ENCODE measurements around the gene DYSF.

The DYSF gene

DNA sequence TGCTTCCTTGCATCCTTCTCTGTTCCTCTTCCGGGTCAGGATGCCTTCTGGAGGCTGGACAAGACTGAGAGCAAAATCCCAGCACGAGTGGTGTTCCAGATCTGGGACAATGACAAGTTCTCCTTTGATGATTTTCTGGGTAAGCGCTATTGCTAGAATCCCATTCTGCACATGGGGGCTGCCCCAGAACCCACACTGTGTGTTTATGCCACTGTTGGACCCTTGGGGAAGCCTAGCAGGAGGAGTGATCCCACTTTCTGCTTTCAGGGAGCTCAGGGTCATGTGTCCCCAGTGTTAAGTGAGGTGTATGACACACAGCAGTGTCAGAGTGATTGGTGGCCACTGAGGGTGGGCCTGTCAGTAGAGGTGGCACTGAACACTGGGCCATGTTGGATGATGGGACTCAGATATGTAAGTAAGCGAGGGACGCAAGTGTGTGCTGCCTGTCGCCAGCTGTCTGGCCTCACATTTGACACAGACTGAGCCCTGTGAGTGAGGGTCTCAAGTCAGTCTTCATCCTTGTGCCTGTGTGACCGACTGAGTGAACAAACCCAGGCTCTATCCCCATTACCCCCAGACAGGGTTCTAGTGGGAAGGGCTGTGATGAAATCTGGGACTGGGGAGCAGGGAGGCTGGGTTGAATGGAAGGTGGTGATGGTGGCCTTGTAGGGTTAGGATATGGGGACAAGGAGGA, 220.9 kb downstream of the DYSF start:
- Histone ChIP-seq H3K9me3 (ENCODE audit: control insufficient read depth in 2 of 2, low read length in 2 of 2) (no peaks in the 10 kb centered on the region), H3K9ac (ENCODE audit: low read length in 2 of 2) (no peak overlapping the region), H3K27ac (ENCODE audit: low read length) (no peak overlapping the region), H3K4me1 (ENCODE audit: control insufficient read depth, insufficient read depth, low read length) (no peaks in the 10 kb centered on the region), H3K27me3 (ENCODE audit: control insufficient read depth in 1 of 2, insufficient read depth in 2 of 2, low read length in 2 of 2) (no peaks in the 10 kb centered on the region), H3K4me3 (ENCODE audit: low read length in 2 of 2) (no peak overlapping the region), H3K36me3 (ENCODE audit: control insufficient read depth in 2 of 2, insufficient read depth in 2 of 2, low read length in 2 of 2) (peaks cover 11 to 16% of the 10 kb centered on the region in 2 donors)

DNA sequence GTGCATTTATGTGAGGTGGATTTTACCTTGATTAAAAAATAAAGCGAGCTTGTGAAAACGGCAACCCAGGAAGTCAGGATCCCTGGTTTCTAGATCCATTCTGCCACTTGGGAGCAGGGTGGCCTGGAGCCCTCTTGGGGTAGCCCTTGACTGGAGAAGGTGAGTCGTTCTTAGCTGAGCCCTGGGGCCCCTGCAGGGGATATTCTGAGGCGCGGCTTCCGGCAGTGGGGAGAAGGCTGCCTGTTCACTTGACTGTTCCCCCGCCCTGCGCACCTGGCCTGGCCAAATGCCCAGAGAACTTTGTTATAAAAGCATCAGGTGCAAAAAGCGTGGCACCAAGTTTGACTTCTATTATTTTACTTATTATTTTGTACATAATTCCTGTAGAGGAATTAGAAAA, 221.9 kb downstream of the DYSF start:
- no peak overlapping the region for H3K4me3 ChIP-seq (ENCODE audit: low read length in 2 of 2)
- H3K27me3 ChIP-seq (ENCODE audit: control insufficient read depth in 1 of 2, insufficient read depth in 2 of 2, low read length in 2 of 2): no peaks in the 10 kb centered on the region
- H3K27ac ChIP-seq (ENCODE audit: low read length): no peak overlapping the region
- no peaks in the 10 kb centered on the region for H3K4me1 ChIP-seq (ENCODE audit: control insufficient read depth, insufficient read depth, low read length)
- H3K36me3 ChIP-seq (ENCODE audit: control insufficient read depth in 2 of 2, insufficient read depth in 2 of 2, low read length in 2 of 2): peaks cover 3 to 10% of the 10 kb centered on the region in 2 donors
- no peaks in the 10 kb centered on the region for H3K9me3 ChIP-seq (ENCODE audit: control insufficient read depth in 2 of 2, low read length in 2 of 2)
- no peak overlapping the region for H3K9ac ChIP-seq (ENCODE audit: low read length in 2 of 2)

DNA sequence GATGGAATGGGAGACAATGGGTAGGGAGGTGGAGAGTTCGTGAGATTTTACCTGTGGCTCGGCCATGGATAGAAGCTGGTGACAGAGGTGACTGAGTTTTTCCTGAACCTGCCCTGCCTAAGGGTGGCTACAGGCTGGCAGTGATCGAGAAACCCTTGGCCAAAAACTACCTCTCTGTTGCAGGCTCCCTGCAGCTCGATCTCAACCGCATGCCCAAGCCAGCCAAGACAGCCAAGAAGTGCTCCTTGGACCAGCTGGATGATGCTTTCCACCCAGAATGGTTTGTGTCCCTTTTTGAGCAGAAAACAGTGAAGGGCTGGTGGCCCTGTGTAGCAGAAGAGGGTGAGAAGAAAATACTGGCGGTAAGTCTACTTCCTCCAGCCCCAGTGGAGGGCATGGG, 225.5 kb downstream of the DYSF start:
- Histone ChIP-seq H3K9me3 (ENCODE audit: control insufficient read depth in 2 of 2, low read length in 2 of 2) (no peaks in the 10 kb centered on the region), H3K27me3 (ENCODE audit: control insufficient read depth in 1 of 2, insufficient read depth in 2 of 2, low read length in 2 of 2) (no peaks in the 10 kb centered on the region), H3K9ac (ENCODE audit: low read length in 2 of 2) (no peak overlapping the region), H3K4me1 (ENCODE audit: control insufficient read depth, insufficient read depth, low read length) (no peaks in the 10 kb centered on the region), H3K4me3 (ENCODE audit: low read length in 2 of 2) (no peak overlapping the region), H3K36me3 (ENCODE audit: control insufficient read depth in 2 of 2, insufficient read depth in 2 of 2, low read length in 2 of 2) (peaks cover 7 to 21% of the 10 kb centered on the region in 2 donors), H3K27ac (ENCODE audit: low read length) (no peak overlapping the region)

DNA sequence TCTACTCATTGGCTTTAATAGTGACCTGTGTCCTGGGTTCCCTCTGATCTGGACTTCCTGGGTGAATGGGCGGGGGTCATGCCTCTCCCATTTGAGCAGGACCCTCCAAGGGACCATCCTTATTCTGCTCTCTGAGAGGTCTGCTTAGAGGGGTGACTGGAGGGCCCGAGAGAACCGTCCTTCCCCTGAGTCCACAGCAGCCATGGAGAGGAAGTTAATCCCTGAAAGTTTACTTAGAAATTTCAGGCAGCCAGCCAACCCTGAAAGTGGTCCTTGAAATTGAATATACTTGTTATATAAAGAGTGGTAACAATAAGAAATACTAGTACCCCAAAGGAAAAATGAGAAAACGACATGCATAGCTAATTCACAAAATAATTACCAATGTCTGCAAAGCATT, 226.1 kb downstream of the DYSF start:
- no peak overlapping the region for H3K4me3 ChIP-seq (ENCODE audit: low read length in 2 of 2)
- H3K9ac ChIP-seq (ENCODE audit: low read length in 2 of 2): no peak overlapping the region
- no peaks in the 10 kb centered on the region for H3K9me3 ChIP-seq (ENCODE audit: control insufficient read depth in 2 of 2, low read length in 2 of 2)
- no peak overlapping the region for H3K27ac ChIP-seq (ENCODE audit: low read length)
- no peaks in the 10 kb centered on the region for H3K27me3 ChIP-seq (ENCODE audit: control insufficient read depth in 1 of 2, insufficient read depth in 2 of 2, low read length in 2 of 2)
- no peaks in the 10 kb centered on the region for H3K4me1 ChIP-seq (ENCODE audit: control insufficient read depth, insufficient read depth, low read length)
- peaks cover 7 to 15% of the 10 kb centered on the region in 2 donors for H3K36me3 ChIP-seq (ENCODE audit: control insufficient read depth in 2 of 2, insufficient read depth in 2 of 2, low read length in 2 of 2)

DNA sequence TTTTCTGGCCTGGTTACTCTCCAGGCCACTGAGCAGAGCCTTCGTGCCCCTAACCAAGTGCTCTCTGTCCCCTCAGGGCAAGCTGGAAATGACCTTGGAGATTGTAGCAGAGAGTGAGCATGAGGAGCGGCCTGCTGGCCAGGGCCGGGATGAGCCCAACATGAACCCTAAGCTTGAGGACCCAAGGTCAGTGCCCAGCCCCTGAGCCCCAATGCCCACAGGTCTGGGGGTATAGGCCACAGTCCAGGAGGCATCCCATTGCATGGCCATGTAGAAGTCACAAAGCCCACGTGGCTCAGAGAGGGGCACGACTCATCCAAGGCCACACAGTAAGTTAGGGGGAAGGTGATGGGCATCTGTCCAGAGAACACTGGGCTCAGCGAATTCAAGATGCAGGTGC, 227.6 kb downstream of the DYSF start:
- H3K9ac ChIP-seq (ENCODE audit: low read length in 2 of 2): no peak overlapping the region
- H3K27ac ChIP-seq (ENCODE audit: low read length): no peak overlapping the region
- peaks cover 3 to 18% of the 10 kb centered on the region in 2 donors for H3K36me3 ChIP-seq (ENCODE audit: control insufficient read depth in 2 of 2, insufficient read depth in 2 of 2, low read length in 2 of 2)
- H3K27me3 ChIP-seq (ENCODE audit: control insufficient read depth in 1 of 2, insufficient read depth in 2 of 2, low read length in 2 of 2): no peaks in the 10 kb centered on the region
- H3K4me3 ChIP-seq (ENCODE audit: low read length in 2 of 2): no peak overlapping the region
- no peaks in the 10 kb centered on the region for H3K4me1 ChIP-seq (ENCODE audit: control insufficient read depth, insufficient read depth, low read length)
- H3K9me3 ChIP-seq (ENCODE audit: control insufficient read depth in 2 of 2, low read length in 2 of 2): no peaks in the 10 kb centered on the region

DNA sequence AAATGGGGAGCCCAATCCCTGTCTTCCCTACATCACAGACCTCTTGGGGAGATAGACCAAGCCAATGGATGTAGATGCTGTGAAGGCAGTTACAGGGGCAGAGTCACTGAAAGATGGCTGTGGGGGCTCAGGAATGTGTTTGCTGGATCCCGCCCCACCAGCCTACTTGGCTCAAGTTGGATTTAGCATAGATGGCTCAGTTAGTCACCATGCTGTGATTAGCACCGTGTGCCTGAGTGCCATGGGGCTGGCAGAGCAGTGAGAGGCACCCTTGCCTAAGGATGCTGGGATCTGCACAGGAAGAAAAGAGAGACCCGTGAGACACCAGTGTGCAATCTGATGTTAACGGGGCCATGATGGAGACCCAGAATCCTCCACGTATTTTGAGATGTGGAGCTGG, 228.3 kb downstream of the DYSF start:
- Histone ChIP-seq H3K27ac (ENCODE audit: low read length) (no peak overlapping the region), H3K9me3 (ENCODE audit: control insufficient read depth in 2 of 2, low read length in 2 of 2) (no peaks in the 10 kb centered on the region), H3K27me3 (ENCODE audit: control insufficient read depth in 1 of 2, insufficient read depth in 2 of 2, low read length in 2 of 2) (no peaks in the 10 kb centered on the region), H3K36me3 (ENCODE audit: control insufficient read depth in 2 of 2, insufficient read depth in 2 of 2, low read length in 2 of 2) (peaks cover 3 to 17% of the 10 kb centered on the region in 2 donors), H3K4me3 (ENCODE audit: low read length in 2 of 2) (no peak overlapping the region), H3K4me1 (ENCODE audit: control insufficient read depth, insufficient read depth, low read length) (no peaks in the 10 kb centered on the region), H3K9ac (ENCODE audit: low read length in 2 of 2) (no peak overlapping the region)

DNA sequence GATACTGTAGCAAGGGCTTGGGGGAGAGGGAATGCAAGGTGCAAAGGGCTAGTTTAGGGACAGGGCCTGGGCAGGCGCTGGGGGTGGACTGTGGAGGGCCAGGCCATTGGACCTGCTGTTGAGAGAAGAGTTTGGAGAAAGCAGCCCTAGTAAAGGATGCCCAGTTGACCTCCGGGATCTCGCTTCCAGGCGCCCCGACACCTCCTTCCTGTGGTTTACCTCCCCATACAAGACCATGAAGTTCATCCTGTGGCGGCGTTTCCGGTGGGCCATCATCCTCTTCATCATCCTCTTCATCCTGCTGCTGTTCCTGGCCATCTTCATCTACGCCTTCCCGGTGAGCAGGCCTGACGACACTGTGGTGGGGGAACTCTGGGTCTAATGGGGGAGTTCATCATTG, 229.0 kb downstream of the DYSF start:
- Histone ChIP-seq H3K27me3 (ENCODE audit: control insufficient read depth in 1 of 2, insufficient read depth in 2 of 2, low read length in 2 of 2) (no peaks in the 10 kb centered on the region), H3K4me3 (ENCODE audit: low read length in 2 of 2) (no peak overlapping the region), H3K4me1 (ENCODE audit: control insufficient read depth, insufficient read depth, low read length) (no peaks in the 10 kb centered on the region), H3K36me3 (ENCODE audit: control insufficient read depth in 2 of 2, insufficient read depth in 2 of 2, low read length in 2 of 2) (peaks cover 3 to 21% of the 10 kb centered on the region in 2 donors), H3K27ac (ENCODE audit: low read length) (no peak overlapping the region), H3K9ac (ENCODE audit: low read length in 2 of 2) (no peak overlapping the region), H3K9me3 (ENCODE audit: control insufficient read depth in 2 of 2, low read length in 2 of 2) (no peaks in the 10 kb centered on the region)

DNA sequence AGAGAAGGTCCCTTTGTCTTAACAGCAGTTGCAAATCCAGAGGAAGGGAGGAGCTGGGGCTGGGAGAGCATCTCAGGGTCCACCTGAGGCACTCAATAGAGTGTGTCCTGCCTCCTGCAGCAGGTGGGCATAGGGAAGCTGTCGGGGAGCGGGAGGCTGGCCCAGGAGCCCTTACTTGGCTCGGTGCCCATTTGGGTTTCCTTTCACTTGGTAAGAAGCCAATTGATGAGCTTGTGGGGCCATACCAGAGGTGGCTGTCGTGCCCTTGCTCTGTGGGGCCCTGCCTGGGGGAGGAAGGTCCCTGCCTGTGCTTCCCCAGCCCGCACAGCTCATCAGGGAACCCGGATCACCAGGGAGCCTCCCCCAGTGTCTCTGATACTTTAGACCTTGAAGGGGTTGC, 229.7 kb downstream of the DYSF start:
- no peaks in the 10 kb centered on the region for H3K9me3 ChIP-seq (ENCODE audit: control insufficient read depth in 2 of 2, low read length in 2 of 2)
- no peak overlapping the region for H3K27ac ChIP-seq (ENCODE audit: low read length)
- no peaks in the 10 kb centered on the region for H3K27me3 ChIP-seq (ENCODE audit: control insufficient read depth in 1 of 2, insufficient read depth in 2 of 2, low read length in 2 of 2)
- H3K4me3 ChIP-seq (ENCODE audit: low read length in 2 of 2): no peak overlapping the region
- no peaks in the 10 kb centered on the region for H3K4me1 ChIP-seq (ENCODE audit: control insufficient read depth, insufficient read depth, low read length)
- H3K36me3 ChIP-seq (ENCODE audit: control insufficient read depth in 2 of 2, insufficient read depth in 2 of 2, low read length in 2 of 2): peaks cover 4 to 24% of the 10 kb centered on the region in 2 donors
- H3K9ac ChIP-seq (ENCODE audit: low read length in 2 of 2): no peak overlapping the region

DNA sequence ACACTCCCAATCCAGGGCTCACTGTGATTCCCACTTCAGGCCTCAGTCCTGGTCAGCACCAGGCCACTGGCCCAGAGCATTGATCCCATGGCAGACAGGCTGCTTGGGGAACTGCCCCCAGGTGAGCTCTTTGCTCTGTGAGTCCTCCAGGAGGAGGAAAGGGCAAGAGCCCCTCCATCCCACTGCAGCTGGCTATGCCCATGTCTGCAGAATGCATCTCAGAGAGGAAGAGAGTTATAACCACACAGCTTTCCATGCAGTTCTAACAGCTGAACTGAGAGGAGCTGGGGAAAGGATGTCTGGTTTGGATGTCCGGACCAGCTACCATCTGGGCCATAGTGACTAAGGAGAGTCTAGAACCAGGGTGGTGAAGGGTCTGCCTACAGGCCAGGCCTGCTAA, 230.3 kb downstream of the DYSF start:
- Histone ChIP-seq H3K36me3 (ENCODE audit: control insufficient read depth in 2 of 2, insufficient read depth in 2 of 2, low read length in 2 of 2) (peaks cover 8 to 24% of the 10 kb centered on the region in 2 donors), H3K9me3 (ENCODE audit: control insufficient read depth in 2 of 2, low read length in 2 of 2) (no peaks in the 10 kb centered on the region), H3K4me3 (ENCODE audit: low read length in 2 of 2) (no peak overlapping the region), H3K27ac (ENCODE audit: low read length) (no peak overlapping the region), H3K4me1 (ENCODE audit: control insufficient read depth, insufficient read depth, low read length) (no peaks in the 10 kb centered on the region), H3K27me3 (ENCODE audit: control insufficient read depth in 1 of 2, insufficient read depth in 2 of 2, low read length in 2 of 2) (no peaks in the 10 kb centered on the region), H3K9ac (ENCODE audit: low read length in 2 of 2) (no peak overlapping the region)

DNA sequence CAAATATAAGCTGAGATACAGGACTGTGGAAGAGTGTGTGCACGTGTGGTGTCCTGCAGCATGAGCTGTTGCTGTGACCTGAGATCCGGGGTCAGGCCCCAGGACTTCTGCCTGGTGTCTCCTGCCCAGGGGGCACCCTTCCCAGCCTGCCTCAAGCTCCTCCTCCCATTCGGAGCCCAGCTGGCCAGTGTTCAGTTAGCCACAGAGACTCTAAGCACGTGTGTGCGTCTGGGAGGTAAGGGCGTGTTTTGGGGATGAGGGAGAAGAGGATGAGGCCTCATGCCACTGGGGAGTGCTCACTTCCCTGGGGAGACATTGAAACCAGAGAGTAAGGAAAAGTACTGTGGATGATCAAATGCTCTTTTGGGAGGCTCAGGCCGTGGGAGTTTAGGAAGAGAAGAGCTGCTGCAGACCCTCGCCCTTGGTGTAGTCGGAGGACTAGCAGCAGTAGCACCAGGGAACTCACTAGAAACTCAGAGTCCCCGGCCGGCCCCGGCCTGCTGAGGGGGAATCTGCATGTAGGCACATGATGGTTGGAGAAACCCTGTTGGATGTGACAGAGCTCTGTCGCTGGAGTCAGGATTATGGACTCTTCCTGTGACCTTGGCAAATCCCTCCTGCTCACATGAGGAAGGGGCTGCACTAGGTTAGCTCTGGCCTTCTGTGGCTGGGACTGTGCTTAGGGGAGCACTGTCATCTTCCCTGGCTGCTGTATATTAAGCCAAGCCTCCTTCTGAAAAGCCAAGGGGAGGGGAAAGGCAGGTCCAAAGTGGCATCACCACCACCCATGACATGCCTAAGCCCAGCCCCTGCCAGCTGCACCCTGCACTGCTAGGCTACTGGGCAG, 231.1 kb downstream of the DYSF start:
- Histone ChIP-seq H3K4me1 (ENCODE audit: control insufficient read depth, insufficient read depth, low read length) (no peaks in the 10 kb centered on the region), H3K4me3 (ENCODE audit: low read length in 2 of 2) (no peak overlapping the region), H3K27me3 (ENCODE audit: control insufficient read depth in 1 of 2, insufficient read depth in 2 of 2, low read length in 2 of 2) (no peaks in the 10 kb centered on the region), H3K36me3 (ENCODE audit: control insufficient read depth in 2 of 2, insufficient read depth in 2 of 2, low read length in 2 of 2) (peaks cover 8 to 24% of the 10 kb centered on the region in 2 donors), H3K9me3 (ENCODE audit: control insufficient read depth in 2 of 2, low read length in 2 of 2) (no peaks in the 10 kb centered on the region), H3K9ac (ENCODE audit: low read length in 2 of 2) (no peak overlapping the region), H3K27ac (ENCODE audit: low read length) (no peak overlapping the region)
